Measurements from ENCODE around the gene NCAM1. TPM values are rescaled to one million over a fixed set of nuclear protein-coding genes. Genes with fewer than 3 reads are reported as not detected.

NCAM1 gene
- total RNA-seq, 1 donor = 9.6 TPM

DNA sequence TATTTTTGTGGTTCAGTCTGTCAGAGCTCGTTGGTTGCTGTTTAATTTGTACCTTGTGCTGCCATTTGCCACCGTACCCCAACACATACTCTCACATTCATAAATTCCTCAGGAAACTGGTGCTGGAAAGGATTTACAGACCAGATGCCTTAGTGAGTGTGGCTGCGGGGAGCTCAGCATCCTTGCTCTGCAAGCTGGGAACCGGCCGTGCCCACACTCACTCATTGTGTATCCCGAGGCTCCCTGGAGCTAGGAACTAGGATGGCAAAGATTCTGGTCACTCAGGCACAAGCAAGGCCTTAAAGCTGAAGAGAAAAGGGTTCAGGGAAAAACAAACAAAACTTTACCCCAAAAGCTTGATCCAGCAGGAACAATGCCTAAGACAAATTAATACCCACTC lies 288.6 kb downstream of the NCAM1 start:
- H3K27me3 ChIP-seq (ENCODE audit: insufficient read depth, low read length) = peaks cover 3% of the 10 kb centered on the region
- H3K9me3 ChIP-seq (ENCODE audit: low read depth, low read length) = no peaks in the 10 kb centered on the region
- H3K4me1 ChIP-seq (ENCODE audit: insufficient read depth, low read length) = no peaks in the 10 kb centered on the region
- no peak overlapping the region for H3K4me3 ChIP-seq (ENCODE audit: low read length)

DNA sequence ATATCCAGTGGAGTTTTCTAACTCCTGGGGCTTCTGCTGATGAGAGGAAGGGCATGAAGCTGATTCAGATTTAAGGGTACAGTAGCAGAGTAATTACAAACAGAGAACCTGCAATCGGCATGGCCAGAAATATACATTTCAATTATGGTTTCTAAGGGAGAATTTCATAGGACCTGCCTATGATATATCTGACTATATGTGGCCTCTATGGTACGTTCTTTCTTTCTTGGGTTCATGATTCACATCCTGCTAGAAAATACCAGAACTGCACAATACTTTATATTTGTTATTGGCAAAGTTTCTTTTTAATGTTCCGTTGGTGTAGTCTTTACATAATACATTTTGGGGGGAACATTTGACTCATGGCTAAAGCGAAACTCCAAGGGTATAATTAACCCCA lies 290.1 kb downstream of the NCAM1 start:
- Histone ChIP-seq H3K4me1 (ENCODE audit: insufficient read depth, low read length) (no peaks in the 10 kb centered on the region), H3K9me3 (ENCODE audit: low read depth, low read length) (no peaks in the 10 kb centered on the region), H3K4me3 (ENCODE audit: low read length) (no peak overlapping the region), H3K27me3 (ENCODE audit: insufficient read depth, low read length) (no peaks in the 10 kb centered on the region)

DNA sequence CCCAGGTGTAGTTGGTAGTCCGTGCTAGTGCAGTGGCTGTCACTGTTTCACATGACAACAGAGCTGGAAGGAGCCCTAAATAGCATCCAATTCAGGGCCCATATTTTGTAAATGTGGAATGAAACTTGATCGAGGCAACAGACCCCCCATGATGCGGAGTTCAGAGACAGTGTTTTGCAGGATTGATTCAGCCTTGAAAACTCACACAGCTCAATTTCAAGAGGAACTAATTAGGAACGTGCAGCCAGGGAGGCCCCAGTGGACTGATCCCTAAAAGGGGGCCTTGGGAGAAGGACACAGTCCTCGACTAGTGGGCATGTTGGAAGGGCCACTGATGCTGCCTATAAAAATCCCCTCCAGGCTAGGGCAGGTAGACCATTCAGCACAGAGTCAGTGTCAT lies 292.2 kb downstream of the NCAM1 start:
- Histone ChIP-seq H3K4me1 (ENCODE audit: insufficient read depth, low read length) (no peaks in the 10 kb centered on the region), H3K9me3 (ENCODE audit: low read depth, low read length) (no peaks in the 10 kb centered on the region), H3K27me3 (ENCODE audit: insufficient read depth, low read length) (no peaks in the 10 kb centered on the region), H3K4me3 (ENCODE audit: low read length) (no peak overlapping the region)

- Histone ChIP-seq H3K9me3 (ENCODE audit: low read depth, low read length) (no peaks in the 10 kb centered on the region), H3K4me3 (ENCODE audit: low read length) (no peak overlapping the region), H3K27me3 (ENCODE audit: insufficient read depth, low read length) (no peaks in the 10 kb centered on the region), H3K4me1 (ENCODE audit: insufficient read depth, low read length) (no peaks in the 10 kb centered on the region)
Measured at GRCh38 chr11:113255096-113255495, 293.9 kb downstream of the NCAM1 start.

DNA sequence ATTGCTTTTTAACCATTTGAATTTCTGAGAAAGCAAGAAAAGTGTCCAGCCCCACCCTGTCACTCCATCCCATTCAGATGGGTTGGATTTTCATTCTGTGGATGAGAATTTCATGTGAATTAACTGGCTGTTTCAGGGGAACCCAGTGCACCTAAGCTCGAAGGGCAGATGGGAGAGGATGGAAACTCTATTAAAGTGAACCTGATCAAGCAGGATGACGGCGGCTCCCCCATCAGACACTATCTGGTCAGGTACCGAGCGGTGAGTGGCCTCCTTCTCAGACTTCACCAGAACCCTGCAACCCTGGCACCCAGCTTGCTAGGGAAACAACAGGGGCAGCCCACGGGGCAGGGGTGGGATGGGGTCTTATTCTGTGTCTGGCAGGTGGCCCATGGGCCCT lies 294.5 kb downstream of the NCAM1 start:
- no peaks in the 10 kb centered on the region for H3K9me3 ChIP-seq (ENCODE audit: low read depth, low read length)
- H3K4me1 ChIP-seq (ENCODE audit: insufficient read depth, low read length) = no peaks in the 10 kb centered on the region
- no peaks in the 10 kb centered on the region for H3K27me3 ChIP-seq (ENCODE audit: insufficient read depth, low read length)
- H3K4me3 ChIP-seq (ENCODE audit: low read length) = no peak overlapping the region

DNA sequence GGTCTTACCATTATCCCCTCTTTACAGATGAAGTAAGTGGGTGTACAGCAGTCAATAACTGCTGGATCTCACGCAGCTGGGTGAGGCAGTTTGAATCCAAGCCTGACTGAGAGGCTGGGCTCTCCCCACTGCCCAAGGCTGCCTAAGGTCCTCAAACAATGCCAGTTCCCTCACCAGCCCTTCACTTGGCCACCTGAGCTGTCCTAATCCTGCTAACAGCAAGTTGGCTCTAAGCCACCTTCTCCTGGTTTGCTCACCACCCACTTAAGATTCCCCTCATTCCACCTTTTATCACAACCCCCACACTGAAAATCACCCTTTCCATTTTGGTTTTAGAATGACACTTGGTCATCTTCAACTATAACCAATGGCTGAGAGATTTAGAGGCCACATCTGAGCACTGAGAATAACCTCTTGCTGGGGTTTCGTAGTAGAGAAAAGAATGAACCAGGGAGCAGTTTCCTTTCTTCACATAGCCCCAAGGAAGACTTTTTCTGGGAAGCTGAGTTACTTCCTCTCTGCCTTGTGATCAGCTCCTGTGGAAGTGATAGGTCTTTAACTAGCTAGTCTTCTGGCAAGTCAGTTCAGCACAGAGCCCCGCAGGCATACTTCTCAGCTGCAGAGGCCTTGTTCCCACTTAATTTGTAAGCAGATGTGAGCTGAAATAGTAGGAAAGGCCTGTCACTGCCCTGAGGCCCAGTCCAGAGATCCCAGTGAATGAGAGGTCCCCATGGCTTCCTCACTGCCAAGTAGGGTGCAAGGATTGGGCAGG lies 295.4 kb downstream of the NCAM1 start:
- H3K4me3 ChIP-seq (ENCODE audit: low read length) = no peak overlapping the region
- no peaks in the 10 kb centered on the region for H3K27me3 ChIP-seq (ENCODE audit: insufficient read depth, low read length)
- H3K4me1 ChIP-seq (ENCODE audit: insufficient read depth, low read length) = no peaks in the 10 kb centered on the region
- H3K9me3 ChIP-seq (ENCODE audit: low read depth, low read length) = no peaks in the 10 kb centered on the region

DNA sequence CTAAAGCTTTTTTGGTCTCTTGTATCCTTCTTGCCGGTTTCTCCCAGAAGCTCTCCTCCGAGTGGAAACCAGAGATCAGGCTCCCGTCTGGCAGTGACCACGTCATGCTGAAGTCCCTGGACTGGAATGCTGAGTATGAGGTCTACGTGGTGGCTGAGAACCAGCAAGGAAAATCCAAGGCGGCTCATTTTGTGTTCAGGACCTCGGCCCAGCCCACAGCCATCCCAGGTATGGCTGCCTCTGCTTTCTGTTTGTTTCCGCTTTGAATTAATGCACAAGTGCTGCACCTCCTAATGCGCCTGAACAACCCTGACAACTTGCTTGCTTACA lies 298.8 kb downstream of the NCAM1 start:
- H3K27me3 ChIP-seq (ENCODE audit: insufficient read depth, low read length) = no peaks in the 10 kb centered on the region
- no peak overlapping the region for H3K4me3 ChIP-seq (ENCODE audit: low read length)
- H3K4me1 ChIP-seq (ENCODE audit: insufficient read depth, low read length) = no peaks in the 10 kb centered on the region
- no peaks in the 10 kb centered on the region for H3K9me3 ChIP-seq (ENCODE audit: low read depth, low read length)

GRCh38 chr11:113260541-113260940 lies 299.3 kb downstream of the NCAM1 start:
- H3K4me3 ChIP-seq (ENCODE audit: low read length) = no peak overlapping the region
- no peaks in the 10 kb centered on the region for H3K27me3 ChIP-seq (ENCODE audit: insufficient read depth, low read length)
- no peaks in the 10 kb centered on the region for H3K9me3 ChIP-seq (ENCODE audit: low read depth, low read length)
- H3K4me1 ChIP-seq (ENCODE audit: insufficient read depth, low read length) = no peaks in the 10 kb centered on the region

GRCh38 chr11:113261709-113262475 lies 300.7 kb downstream of the NCAM1 start:
- no peaks in the 10 kb centered on the region for H3K9me3 ChIP-seq (ENCODE audit: low read depth, low read length)
- H3K27me3 ChIP-seq (ENCODE audit: insufficient read depth, low read length) = no peaks in the 10 kb centered on the region
- H3K4me3 ChIP-seq (ENCODE audit: low read length) = no peak overlapping the region
- H3K4me1 ChIP-seq (ENCODE audit: insufficient read depth, low read length) = no peaks in the 10 kb centered on the region

GRCh38 chr11:113262594-113262993 lies 301.4 kb downstream of the NCAM1 start:
- no peak overlapping the region for H3K4me3 ChIP-seq (ENCODE audit: low read length)
- H3K4me1 ChIP-seq (ENCODE audit: insufficient read depth, low read length) = no peaks in the 10 kb centered on the region
- H3K27me3 ChIP-seq (ENCODE audit: insufficient read depth, low read length) = no peaks in the 10 kb centered on the region
- no peaks in the 10 kb centered on the region for H3K9me3 ChIP-seq (ENCODE audit: low read depth, low read length)

DNA sequence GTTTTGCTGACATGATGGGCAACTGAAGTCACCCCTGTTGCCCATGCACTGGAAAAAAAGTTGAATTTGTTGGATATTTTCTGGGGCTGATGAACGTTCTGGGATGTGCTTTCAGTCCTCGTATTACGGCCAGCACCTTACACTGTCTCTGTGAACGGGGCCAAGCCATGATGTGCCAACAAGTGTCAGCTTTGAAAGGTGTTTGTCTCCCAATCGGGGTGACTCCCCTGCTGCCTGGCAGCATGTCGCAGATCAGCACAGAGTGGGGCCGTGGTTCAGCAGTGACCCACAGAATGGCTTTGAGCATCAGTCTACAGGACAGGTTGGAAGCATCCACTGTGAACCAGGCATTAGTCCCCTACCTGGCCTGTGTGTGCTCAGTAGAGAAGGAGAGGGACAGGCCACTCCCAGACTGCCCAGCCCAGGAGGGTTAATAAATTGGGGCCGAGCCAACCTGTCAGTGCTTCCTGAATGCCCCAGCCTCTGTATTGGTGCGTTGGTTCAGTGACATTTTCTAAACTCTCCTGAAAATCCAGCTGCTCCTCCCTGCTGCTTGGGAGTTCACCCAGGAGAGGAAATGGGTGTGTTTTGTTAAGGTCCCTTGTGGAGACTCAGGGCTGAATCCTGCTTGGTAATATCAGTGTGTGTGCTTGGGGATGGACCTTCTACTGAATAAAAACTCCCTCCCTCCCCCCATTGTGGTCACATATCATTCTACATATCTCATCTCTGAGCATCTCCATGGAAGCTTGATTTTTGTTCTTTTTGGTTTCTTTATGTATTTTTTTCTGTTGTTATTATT lies 302.4 kb downstream of the NCAM1 start:
- Histone ChIP-seq H3K4me3 (ENCODE audit: low read length) (no peak overlapping the region), H3K27me3 (ENCODE audit: insufficient read depth, low read length) (no peaks in the 10 kb centered on the region), H3K9me3 (ENCODE audit: low read depth, low read length) (no peaks in the 10 kb centered on the region), H3K4me1 (ENCODE audit: insufficient read depth, low read length) (no peaks in the 10 kb centered on the region)

GRCh38 chr11:113265362-113265761 lies 304.1 kb downstream of the NCAM1 start:
- Histone ChIP-seq H3K27me3 (ENCODE audit: insufficient read depth, low read length) (no peaks in the 10 kb centered on the region), H3K4me3 (ENCODE audit: low read length) (no peak overlapping the region), H3K9me3 (ENCODE audit: low read depth, low read length) (no peaks in the 10 kb centered on the region), H3K4me1 (ENCODE audit: insufficient read depth, low read length) (no peaks in the 10 kb centered on the region)

- Histone ChIP-seq H3K27me3 (ENCODE audit: insufficient read depth, low read length) (no peaks in the 10 kb centered on the region), H3K9me3 (ENCODE audit: low read depth, low read length) (no peaks in the 10 kb centered on the region), H3K4me3 (ENCODE audit: low read length) (no peak overlapping the region), H3K4me1 (ENCODE audit: insufficient read depth, low read length) (no peaks in the 10 kb centered on the region)
Measured at GRCh38 chr11:113267493-113267892, 306.3 kb downstream of the NCAM1 start.

GRCh38 chr11:113269096-113269495 lies 307.9 kb downstream of the NCAM1 start:
- H3K4me3 ChIP-seq (ENCODE audit: low read length) = no peak overlapping the region
- H3K4me1 ChIP-seq (ENCODE audit: insufficient read depth, low read length) = no peaks in the 10 kb centered on the region
- no peaks in the 10 kb centered on the region for H3K27me3 ChIP-seq (ENCODE audit: insufficient read depth, low read length)
- no peaks in the 10 kb centered on the region for H3K9me3 ChIP-seq (ENCODE audit: low read depth, low read length)

DNA sequence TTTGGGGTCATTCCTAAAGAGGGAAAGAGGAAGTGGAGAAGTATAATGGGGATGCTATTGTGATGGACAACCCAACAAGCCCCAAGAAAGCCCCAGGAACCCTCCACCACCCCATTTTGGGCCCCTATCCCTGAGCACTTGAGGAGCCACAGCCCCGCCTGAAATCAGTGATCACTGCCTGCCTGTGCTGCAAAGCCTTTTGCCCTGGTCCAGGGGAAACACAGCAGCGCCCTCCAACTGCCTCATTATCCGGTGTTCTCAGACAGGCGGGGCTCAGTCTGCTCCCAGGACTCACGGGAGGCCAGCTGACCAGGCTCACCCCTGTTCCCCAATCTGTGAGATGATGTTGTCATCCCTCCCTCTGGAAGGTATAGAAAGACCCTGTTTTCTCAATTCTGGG lies 308.4 kb downstream of the NCAM1 start:
- Histone ChIP-seq H3K27me3 (ENCODE audit: insufficient read depth, low read length) (no peaks in the 10 kb centered on the region), H3K4me1 (ENCODE audit: insufficient read depth, low read length) (no peaks in the 10 kb centered on the region), H3K9me3 (ENCODE audit: low read depth, low read length) (no peaks in the 10 kb centered on the region), H3K4me3 (ENCODE audit: low read length) (no peak overlapping the region)
